OCI-LY1 (cell line): Measurements from ENCODE around the gene RPS19BP1.

Experiments used
- H2AFZ ChIP-seq: fragments of 200-600 bp; sonication (generic), shearing (Covaris generic); 2 replicates; pipeline ENCODE4 v1.6.0; 2014; ENCODE audit warnings: antibody characterized with exemption, mild to moderate bottlenecking, low read length
- H3F3A ChIP-seq: fragments of 200-600 bp; sonication (generic), shearing (Covaris generic); 2 replicates; pipeline ENCODE4 v1.6.0; 2014; ENCODE audit warnings: mild to moderate bottlenecking, antibody characterized with exemption, low read length, moderate library complexity; ENCODE audit not compliant: insufficient read depth
- H3K27ac ChIP-seq: fragments of 200-600 bp; sonication (generic); 2 replicates; pipeline ENCODE4 v1.5.1; 2014; ENCODE audit warnings: low read length, mixed run types, mild to moderate bottlenecking, low read depth; ENCODE audit not compliant: poor library complexity, severe bottlenecking
- H3K27me3 ChIP-seq: fragments of 200-600 bp; sonication (generic); 2 replicates; pipeline ENCODE4 v1.6.0; 2014; ENCODE audit warnings: antibody characterized with exemption, mild to moderate bottlenecking, low read length, moderate library complexity; ENCODE audit not compliant: insufficient read depth
- H3K36me3 ChIP-seq: fragments of 200-600 bp; sonication (generic); 2 replicates; pipeline ENCODE4 v1.6.1; 2014; ENCODE audit warnings: mild to moderate bottlenecking, antibody characterized with exemption, low read length, moderate library complexity, mixed read lengths; ENCODE audit not compliant: insufficient read depth
- H3K4me1 ChIP-seq: fragments of 200-600 bp; sonication (generic); 2 replicates; pipeline ENCODE4 v1.5.1; 2014; ENCODE audit warnings: mild to moderate bottlenecking, low read length, moderate library complexity; ENCODE audit not compliant: insufficient read depth, severe bottlenecking
- H3K4me2 ChIP-seq: fragments of 200-600 bp; sonication (generic), shearing (Covaris generic); 2 replicates; pipeline ENCODE4 v1.6.1; 2014; ENCODE audit warnings: low read length
- H3K4me3 ChIP-seq: fragments of 200-600 bp; sonication (generic); 2 replicates; pipeline ENCODE4 v1.5.1; 2014; ENCODE audit warnings: low read length, low read depth, mild to moderate bottlenecking, mixed read lengths; ENCODE audit not compliant: poor library complexity, severe bottlenecking
- H3K79me2 ChIP-seq: fragments of 200-600 bp; shearing (Covaris generic); 2 replicates; pipeline ENCODE4 v1.6.1; 2016; ENCODE audit warnings: mixed run types, low read length, mixed read lengths; ENCODE audit not compliant: insufficient read depth
- H3K9ac ChIP-seq: fragments of 200-600 bp; sonication (generic), shearing (Covaris generic); 2 replicates; pipeline ENCODE4 v1.6.1; 2014; ENCODE audit warnings: mild to moderate bottlenecking, low read length, mixed read lengths
- H3K9me2 ChIP-seq: fragments of 200-600 bp; sonication (generic), shearing (Covaris generic); 2 replicates; pipeline ENCODE4 v1.6.1; 2014; ENCODE audit warnings: low read depth, mild to moderate bottlenecking, low read length, mixed read lengths
- H3K9me3 ChIP-seq: fragments of 200-600 bp; shearing (Covaris generic); 2 replicates; pipeline ENCODE4 v1.6.1; 2014; ENCODE audit warnings: low read length, mixed read lengths
- H4K20me1 ChIP-seq: fragments of 200-600 bp; sonication (generic), shearing (Covaris generic); 2 replicates; pipeline ENCODE4 v1.6.0; 2016; ENCODE audit warnings: mild to moderate bottlenecking, low read length; ENCODE audit not compliant: insufficient read depth
- CTCF ChIP-seq: fragments of 200-600 bp; sonication (generic), shearing (Covaris generic); IDR thresholded peaks from 2 replicates; pipeline ENCODE4 v1.5.1; 2017; ENCODE audit warnings: mild to moderate bottlenecking, antibody characterized with exemption, low read length, moderate library complexity, mixed read lengths
- EZH2 ChIP-seq: fragments of 200-600 bp; sonication (generic), shearing (Covaris generic); IDR thresholded peaks from 2 replicates; pipeline ENCODE4 v1.8.0; 2017; ENCODE audit warnings: borderline replicate concordance, mixed run types, mild to moderate bottlenecking, antibody characterized with exemption, low read length, moderate library complexity, mixed read lengths

Gene RPS19BP1

GRCh38 chr22:39536711-39537110, 4.2 kb upstream of the RPS19BP1 start:
- no peaks in the 10 kb centered on the region for H3K27me3 ChIP-seq
- TF ChIP-seq CTCF = no peak
- no peak for TF ChIP-seq EZH2
- peaks cover 26% of the 10 kb centered on the region for H3K4me1 ChIP-seq
- no peak overlapping the region for H3K4me2 ChIP-seq
- peaks cover 6% of the 10 kb centered on the region for H3K79me2 ChIP-seq
- no peak overlapping the region for H2AFZ ChIP-seq
- H3K36me3 ChIP-seq = 0 out of 2 replicates have a peak, but pooled peaks cover 5% of the 10 kb centered on the region
- no peaks in the 10 kb centered on the region for H4K20me1 ChIP-seq
- H3K9me2 ChIP-seq = no peaks in the 10 kb centered on the region
- H3K9ac ChIP-seq = no peak overlapping the region
- no peak overlapping the region for H3K4me3 ChIP-seq
- H3K27ac ChIP-seq = no peak overlapping the region
- H3F3A ChIP-seq = no peaks in the 10 kb centered on the region
- H3K9me3 ChIP-seq = no peaks in the 10 kb centered on the region

GRCh38 chr22:39535831-39536449, 3.4 kb upstream of the RPS19BP1 start:
- H2AFZ ChIP-seq = no peak overlapping the region
- TF ChIP-seq CTCF (no peak), EZH2 (no peak)
- no peak overlapping the region for H3K4me3 ChIP-seq
- H3K79me2 ChIP-seq = peaks cover 14% of the 10 kb centered on the region
- peaks cover 34% of the 10 kb centered on the region for H3K4me1 ChIP-seq
- no peak overlapping the region for H3K9ac ChIP-seq
- H3K27me3 ChIP-seq = no peaks in the 10 kb centered on the region
- H3K36me3 ChIP-seq = peaks cover 12% of the 10 kb centered on the region; the same call in 1 of the 2 replicates
- no peaks in the 10 kb centered on the region for H3K9me3 ChIP-seq
- no peak overlapping the region for H3K4me2 ChIP-seq
- H3K9me2 ChIP-seq = no peaks in the 10 kb centered on the region
- H4K20me1 ChIP-seq = no peaks in the 10 kb centered on the region
- no peaks in the 10 kb centered on the region for H3F3A ChIP-seq
- no peak overlapping the region for H3K27ac ChIP-seq

GRCh38 chr22:39535357-39535725, 2.8 kb upstream of the RPS19BP1 start:
- H3K27ac ChIP-seq = no peak overlapping the region
- H3K4me3 ChIP-seq = no peak overlapping the region
- H3F3A ChIP-seq = no peaks in the 10 kb centered on the region
- H3K27me3 ChIP-seq = no peaks in the 10 kb centered on the region
- no peaks in the 10 kb centered on the region for H3K9me3 ChIP-seq
- H3K4me1 ChIP-seq = peaks cover 40% of the 10 kb centered on the region
- no peak overlapping the region for H2AFZ ChIP-seq
- no peak overlapping the region for H3K9ac ChIP-seq
- H3K79me2 ChIP-seq = peaks cover 14% of the 10 kb centered on the region
- no peaks in the 10 kb centered on the region for H3K9me2 ChIP-seq
- no peak for TF ChIP-seq CTCF
- no peak for TF ChIP-seq EZH2
- H3K4me2 ChIP-seq = no peak overlapping the region
- H3K36me3 ChIP-seq = peaks cover 16% of the 10 kb centered on the region; the same call in 1 of the 2 replicates
- H4K20me1 ChIP-seq = no peaks in the 10 kb centered on the region
